Activated effector memory CD4-positive, alpha-beta T cell treated with Interleukin-2 at 50 U/mL for 16 hours (primary cell): ENCODE measurements around the gene MYH10.

ENCODE experiments used
- DNase-seq: peaks from one replicate; pipeline ENCODE4 v3.0.0-alpha.2; 2020

The MYH10 gene

GRCh38 chr17:8469964-8470363 is 160.6 kb downstream of the MYH10 start:
- DNase-seq: no peak

GRCh38 chr17:8468980-8469379 is 161.5 kb downstream of the MYH10 start:
- DNase-seq: no peak

DNA sequence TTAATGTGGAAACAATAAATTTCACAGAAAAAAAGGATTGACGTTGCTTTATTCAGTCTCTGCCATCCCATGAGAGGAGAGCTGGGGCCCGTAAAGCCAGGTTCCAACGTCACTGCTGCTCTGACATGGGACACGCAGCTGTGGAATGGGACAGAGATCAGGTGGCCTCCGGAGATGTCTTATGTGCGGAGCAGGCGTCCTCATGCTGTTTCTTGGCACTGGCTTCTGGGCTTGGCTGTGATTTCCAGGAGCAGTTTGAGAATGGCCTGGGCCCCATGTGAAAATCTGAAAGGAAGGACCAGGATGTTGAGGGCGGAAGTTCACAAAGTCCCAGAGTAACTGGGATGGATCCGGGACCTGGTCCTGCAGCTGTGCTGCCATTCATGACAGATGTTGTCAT is 162.4 kb downstream of the MYH10 start:
- no peak for DNase-seq

GRCh38 chr17:8467527-8467926 is 163.0 kb downstream of the MYH10 start:
- no peak for DNase-seq

- DNase-seq: no peak
Measured at GRCh38 chr17:8466873-8467272, 163.7 kb downstream of the MYH10 start.

DNA sequence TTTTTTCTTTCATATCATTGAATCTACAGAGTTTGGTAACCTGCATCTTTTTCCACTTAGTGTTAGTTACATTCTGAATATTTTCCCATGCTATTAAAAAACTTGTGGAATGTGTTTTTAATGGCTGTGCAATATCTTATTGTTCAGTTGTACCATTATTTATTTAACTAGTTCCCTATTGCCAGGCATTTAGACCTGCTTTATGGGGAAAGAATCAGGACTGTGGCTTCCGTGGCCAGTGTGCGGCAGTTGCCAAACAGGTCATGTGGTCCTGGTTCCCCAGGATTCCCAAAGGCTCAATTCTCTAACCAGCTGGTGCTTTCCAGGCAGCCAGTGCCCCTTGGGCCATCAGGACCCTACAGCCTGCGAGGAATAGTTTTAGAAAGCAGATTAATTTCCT is 164.1 kb downstream of the MYH10 start:
- DNase-seq: no peak

- DNase-seq: no peak
Measured at GRCh38 chr17:8465759-8466158, 164.8 kb downstream of the MYH10 start.

- no peak for DNase-seq
Measured at GRCh38 chr17:8465356-8465755, 165.2 kb downstream of the MYH10 start.

DNA sequence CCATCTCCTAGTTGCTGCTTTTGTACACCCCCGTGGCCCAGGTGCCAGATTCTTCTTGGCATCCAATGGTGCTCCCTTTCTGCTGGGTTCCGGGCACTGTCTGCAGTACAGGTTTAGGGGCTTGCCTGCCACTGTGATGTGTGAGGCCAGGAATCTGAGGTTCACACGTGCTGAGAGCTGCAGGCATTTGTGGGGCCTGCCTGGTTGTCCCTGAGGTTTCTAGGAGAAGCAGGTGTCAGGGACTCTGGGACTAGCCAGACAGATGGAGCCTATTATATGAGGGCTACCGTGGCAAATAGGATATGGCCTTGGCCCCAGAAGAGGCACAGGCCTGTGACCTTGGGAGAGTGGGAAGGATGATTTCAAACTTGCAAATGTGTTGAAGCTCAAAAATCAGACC is 165.6 kb downstream of the MYH10 start:
- no peak for DNase-seq

DNA sequence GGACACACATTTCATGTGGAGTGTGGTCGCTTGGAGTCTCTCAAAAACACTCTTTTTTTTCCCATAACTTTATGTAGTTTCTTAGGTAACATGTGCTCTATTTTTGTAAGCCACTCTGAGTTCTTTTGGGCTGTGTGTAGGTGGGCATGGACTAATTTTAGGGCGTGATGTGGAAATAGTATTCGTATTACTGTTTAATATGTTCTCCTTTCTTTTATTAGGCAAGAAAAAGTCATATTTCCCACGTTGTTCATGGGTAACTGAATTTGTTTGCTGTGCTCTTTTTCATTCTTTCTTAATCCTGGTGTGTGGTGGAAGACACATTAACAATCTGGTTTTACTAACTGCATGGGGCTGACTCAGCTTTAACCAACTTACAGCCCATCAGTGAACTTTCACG is 167.4 kb downstream of the MYH10 start:
- DNase-seq: no peak

DNA sequence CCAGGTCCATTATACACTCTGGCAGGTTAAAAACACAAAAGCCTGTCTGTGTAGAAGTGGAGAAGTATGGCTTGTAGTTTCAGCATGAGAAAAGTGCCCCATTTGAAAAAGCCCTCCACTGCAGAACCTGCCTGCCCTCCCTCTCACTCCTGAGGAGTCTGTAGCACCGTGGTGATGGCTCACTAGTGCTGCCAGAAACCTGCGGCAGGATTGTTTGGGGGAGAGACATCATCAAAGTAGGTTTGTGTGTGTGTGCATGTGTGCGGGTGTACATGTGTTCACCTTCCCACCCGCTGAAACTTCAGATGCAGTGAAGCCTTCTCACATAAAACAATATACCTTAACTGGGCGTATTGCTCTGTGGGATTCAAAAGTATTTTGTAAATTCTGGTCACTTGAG is 168.0 kb downstream of the MYH10 start:
- no peak for DNase-seq

- DNase-seq: no peak
Measured at GRCh38 chr17:8459831-8460230, 170.7 kb downstream of the MYH10 start.

GRCh38 chr17:8459107-8459506 is 171.4 kb downstream of the MYH10 start:
- no peak for DNase-seq

- no peak for DNase-seq
Measured at GRCh38 chr17:8458128-8458527, 172.4 kb downstream of the MYH10 start.

DNA sequence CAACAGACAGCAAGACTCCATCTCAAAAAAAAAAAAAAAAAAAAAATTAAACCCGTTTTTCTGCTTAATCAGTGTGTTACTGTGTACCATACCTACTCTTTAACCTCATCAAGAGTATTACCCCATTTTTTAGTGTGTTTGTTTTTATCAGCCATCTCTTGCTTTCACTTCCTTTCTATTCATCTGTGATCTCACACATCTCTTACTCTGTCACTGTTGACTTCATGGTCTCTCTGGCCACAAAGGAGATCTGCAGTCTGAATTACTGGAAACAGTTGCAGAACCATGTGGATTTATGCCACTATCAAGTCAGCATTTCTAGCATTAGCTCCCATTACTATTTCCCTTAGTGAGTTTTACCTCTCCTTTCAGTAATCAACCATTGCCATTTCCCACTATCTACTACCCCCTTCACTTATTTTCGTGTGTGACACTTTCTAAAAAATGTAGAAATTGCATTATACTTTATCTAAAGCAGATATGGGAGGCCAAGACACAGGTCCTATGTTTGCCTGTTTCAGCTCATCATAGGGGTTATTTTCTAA is 174.8 kb downstream of the MYH10 start:
- no peak for DNase-seq

DNA sequence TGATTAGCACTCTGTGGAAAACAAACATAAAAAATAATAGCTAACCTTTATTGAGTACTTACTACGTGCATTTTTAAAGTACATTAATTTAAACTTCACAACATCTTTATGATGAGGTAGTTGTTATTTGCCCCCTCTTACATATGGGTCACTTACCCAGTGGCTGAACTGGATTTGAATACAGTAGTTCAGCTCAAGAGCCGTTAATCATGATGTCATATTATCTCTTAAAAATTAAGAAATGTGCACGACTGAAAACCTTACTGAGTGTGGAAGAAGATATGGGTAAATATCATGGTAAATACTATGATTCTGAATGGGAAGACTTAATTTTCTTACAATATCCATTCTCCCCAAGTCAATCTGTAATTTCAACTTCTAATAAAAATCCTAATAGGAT is 177.2 kb downstream of the MYH10 start:
- no peak for DNase-seq

DNA sequence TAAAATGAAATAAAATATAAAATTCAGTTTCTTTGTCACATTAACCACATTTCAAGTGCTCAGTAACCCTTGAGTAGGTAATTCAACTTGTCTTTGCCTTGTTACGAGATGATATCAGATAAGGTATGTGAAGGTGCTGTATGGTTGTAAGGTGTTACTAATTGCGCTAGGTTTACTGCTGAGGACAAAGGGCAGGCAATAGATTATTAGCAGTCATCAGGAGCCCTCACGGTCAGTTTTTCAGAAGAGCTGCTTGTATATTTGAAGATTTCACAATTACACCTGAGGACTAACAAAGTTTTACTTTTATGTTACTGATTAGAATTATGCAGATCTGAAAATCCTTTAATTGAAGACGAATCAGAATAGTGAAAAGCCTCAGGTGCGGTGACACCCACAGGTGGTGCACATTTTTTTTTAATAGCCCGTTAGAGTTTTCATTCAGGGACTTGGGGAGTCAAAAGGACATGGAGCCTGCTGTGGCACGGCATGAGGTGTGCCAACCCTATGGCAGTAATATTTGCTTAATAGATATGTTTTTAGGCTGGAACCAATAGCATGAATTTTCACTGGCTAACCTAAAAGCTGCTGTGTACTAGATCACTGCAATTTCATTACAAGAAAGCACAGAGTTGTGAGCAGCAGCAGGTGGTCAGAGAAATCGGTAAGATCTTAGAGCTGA is 178.5 kb downstream of the MYH10 start:
- no peak for DNase-seq

DNA sequence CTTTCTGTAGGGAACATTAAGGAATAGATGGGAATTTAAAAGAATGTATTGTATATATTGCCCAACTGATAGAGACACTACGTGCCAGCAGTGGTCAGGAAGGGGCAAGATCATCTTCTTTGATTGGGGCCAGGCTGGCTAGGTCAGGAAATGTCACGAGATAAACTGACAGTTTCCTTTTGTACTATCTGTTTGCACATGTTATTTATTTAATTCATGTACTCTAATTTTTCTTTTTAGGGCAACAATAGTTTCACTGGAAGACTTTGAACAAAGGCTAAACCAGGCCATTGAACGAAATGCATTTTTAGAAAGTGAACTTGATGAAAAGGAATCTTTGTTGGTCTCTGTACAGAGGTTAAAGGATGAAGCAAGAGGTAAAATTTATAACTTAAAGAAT is 182.2 kb downstream of the MYH10 start:
- DNase-seq: no peak

DNA sequence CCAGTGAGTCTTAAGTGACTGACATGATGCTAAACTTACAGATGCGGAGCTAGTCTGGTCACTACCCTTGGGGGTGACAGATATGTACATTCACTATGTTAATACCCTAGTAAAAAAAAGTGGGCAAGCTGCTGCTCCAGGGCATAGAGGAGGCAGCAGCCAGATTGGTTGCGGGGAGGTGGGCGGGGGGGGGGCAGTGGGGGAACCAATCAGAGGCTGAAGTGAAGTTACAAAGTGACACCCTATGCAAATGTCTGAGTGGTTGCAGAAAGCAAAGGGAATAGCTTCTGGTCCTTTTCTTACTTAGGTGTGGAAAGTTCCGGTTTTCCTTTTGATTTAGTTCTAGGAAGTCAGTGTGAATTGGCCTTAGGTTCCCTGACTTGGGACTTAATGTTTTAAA is 182.7 kb downstream of the MYH10 start:
- DNase-seq: no peak

DNA sequence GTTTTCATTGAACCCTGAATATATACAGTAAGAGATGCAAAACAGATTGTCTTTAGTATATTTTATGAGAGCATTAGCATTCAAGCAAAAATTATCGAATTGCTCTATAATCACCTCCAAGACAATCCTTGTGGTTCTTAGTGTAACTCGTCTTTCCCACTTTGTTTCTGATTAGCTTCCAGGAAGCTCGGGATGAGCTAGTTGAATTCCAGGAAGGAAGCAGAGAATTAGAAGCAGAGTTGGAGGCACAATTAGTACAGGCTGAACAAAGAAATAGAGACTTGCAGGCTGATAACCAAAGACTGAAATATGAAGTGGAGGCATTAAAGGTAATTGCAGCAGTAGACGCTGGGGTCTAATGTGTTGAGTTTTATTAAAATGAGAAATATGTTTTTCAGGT is 185.0 kb downstream of the MYH10 start:
- DNase-seq: no peak

DNA sequence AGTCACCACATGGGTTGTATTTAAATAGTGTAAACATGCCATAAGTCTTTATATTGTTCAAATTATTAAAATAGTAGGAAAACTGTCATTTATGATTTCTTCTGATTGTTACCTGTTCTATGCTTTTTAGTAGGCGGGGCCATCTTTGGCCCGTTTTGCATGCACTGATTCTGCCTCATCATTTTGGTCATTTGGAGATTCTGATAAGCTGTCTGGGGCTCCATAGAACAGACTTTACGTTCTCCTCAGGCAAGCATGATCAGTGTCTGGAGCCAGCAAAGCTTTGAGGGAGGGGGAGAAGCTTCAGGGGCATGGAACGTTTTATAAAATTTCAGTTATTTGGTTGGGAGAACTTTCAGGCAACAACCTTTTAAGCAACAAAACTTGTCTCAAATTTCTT is 186.0 kb downstream of the MYH10 start:
- no peak for DNase-seq

DNA sequence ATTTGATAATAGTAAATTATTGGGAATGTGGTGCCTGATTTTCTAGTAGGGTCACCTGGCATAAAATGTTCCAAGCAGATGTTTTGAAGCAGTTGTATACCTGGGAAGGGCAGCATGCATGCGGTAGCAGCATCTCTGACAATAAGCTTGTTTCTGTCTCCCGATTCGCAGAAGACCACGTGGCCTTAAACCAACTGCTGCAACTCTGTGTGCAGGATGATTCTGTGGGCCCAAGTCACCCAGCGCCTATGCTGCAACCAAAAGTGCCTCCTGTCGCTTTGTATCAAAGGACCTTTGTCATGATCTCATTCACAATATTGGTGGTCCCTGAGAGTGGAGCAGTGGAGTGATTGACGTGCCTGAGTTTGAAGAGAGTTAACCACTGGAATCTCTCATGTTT is 186.8 kb downstream of the MYH10 start:
- DNase-seq: no peak

DNA sequence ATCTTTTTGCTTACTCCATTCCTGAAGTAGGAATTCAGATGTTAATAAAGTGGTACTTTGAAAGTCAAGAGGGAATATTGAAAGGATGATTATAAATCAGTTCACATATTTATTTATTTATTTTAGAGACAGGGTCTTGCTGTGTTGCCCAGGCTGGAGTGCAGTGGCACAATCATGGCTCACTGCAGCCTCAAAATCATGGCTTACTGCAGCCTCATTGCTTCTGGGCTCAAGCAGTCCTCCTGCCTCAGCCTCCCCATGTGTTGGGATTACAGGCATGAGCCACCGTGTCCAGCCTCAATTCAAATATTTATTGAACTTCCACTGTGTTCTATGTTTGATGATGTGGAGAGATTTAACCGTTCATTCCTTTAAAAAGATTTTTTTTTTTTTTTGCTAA is 188.2 kb downstream of the MYH10 start:
- DNase-seq: no peak

DNA sequence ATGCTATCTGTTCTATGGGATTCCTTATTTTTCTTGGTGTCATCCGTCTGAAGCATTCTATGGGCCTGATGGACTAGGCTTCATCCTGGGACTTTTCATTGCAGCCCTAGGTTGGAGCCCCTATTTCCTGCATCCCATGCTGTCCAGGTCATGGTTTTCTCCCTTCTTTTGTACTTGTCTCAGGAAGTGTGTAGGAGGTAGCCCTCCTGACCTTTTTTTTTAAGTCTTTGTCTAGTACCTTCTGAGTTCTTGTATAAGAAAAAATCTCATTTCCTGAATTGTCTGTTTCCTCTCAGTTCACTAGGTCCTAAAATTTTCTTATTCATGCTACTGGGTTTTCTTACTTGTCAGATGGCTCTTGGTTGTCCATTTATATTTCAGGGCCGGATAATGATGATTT is 188.8 kb downstream of the MYH10 start:
- no peak for DNase-seq

GRCh38 chr17:8439681-8440080 is 190.8 kb downstream of the MYH10 start:
- no peak for DNase-seq
